Adrenal gland (tissue), 5 donors: ENCODE data around the gene SLC7A10.

ENCODE experiments used
- CTCF ChIP-seq, 6 experiments: fragments of 450-650 bp in 4 of 6; fragments of 200-600 bp in 2 of 6; sonication (generic) in 1 of 6; IDR thresholded peaks; 1 replicate in 5 of 6; 2 replicates in 1 of 6; pipeline versions ENCODE4 v1.5.1 to v1.8.0; 2016 to 2021; ENCODE audit warnings: antibody characterized with exemption in 6 of 6, mild to moderate bottlenecking in 2 of 6, moderate library complexity in 1 of 6
- POLR2A ChIP-seq, 2 donors: fragments of 450-650 bp; IDR thresholded peaks; one replicate each; pipeline ENCODE4 v1.6.1; 2017; ENCODE audit warnings: antibody characterized with exemption in 2 of 2, mild to moderate bottlenecking in 2 of 2, moderate library complexity in 1 of 2
- donor health status: DM: no; HTN: no; CAD: no.

GRCh38 chr19:33248954-33249613 lies 23.4 kb upstream of the SLC7A10 start:
- TF ChIP-seq CTCF (IDR thresholded peaks at IDR 0.05) (peak in 1 of 6 experiments; percentile 7), POLR2A (IDR thresholded peaks at IDR 0.05) (no peak)
